Measurements from ENCODE around the gene SLCO3A1. TPM values are rescaled to one million over a fixed set of nuclear protein-coding genes. Genes with fewer than 3 reads are reported as not detected.

The SLCO3A1 gene
- total RNA-seq, 1 experiment from 2014 or later: 5.1 TPM

DNA sequence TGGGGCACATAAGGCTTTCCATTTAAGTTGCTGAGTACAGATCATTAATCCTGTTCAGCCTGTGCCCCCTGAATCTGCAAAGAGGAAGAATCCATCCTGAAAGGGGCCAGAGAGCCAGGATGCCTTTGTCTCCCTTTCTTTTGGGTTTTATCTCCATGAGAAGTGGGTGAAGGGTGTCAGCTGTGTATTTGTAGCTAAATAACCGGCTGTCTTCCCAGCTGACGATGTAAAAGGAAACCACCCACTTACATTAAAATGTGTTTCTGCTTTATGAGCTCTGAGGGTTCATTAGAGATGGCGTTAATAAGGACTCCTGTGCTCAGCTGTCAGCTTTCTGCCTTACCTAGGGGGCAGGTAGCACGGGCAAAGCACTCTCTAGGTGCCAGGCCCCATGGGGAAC lies 83.4 kb downstream of the SLCO3A1 start:
- ChIA-PET CTCF (no interaction called here), POLR2A (no interaction called here), RAD21 (ENCODE audit: low non-redundant PET in 1 of 2, low total read pairs in 2 of 2, uncharacterized antibody in 2 of 2, unreplicated experiment in 2 of 2) (no interaction called here)
- TF ChIP-seq SP1 (IDR thresholded peaks at IDR 0.05; ENCODE audit: low read depth) (no peak), POLR2A (IDR thresholded peaks at IDR 0.05; ENCODE audit: borderline replicate concordance, extremely low read depth, insufficient read depth, insufficient read length) (no peak), CBX3 (IDR thresholded peaks at IDR 0.05; ENCODE audit: low read depth) (no peak), JUND (IDR thresholded peaks at IDR 0.05) (no peak), EGR1 (IDR thresholded peaks at IDR 0.05; ENCODE audit: low read depth) (no peak), SIN3A (IDR thresholded peaks at IDR 0.05; ENCODE audit: low read depth) (no peak)
- TF ChIP-seq, protein P1, sequence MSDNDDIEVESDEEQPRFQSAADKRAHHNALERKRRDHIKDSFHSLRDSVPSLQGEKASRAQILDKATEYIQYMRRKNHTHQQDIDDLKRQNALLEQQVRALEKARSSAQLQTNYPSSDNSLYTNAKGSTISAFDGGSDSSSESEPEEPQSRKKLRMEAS (IDR thresholded peaks at IDR 0.05): no peak
- ATAC-seq: no peak
- Histone ChIP-seq H3K9ac (ENCODE audit: low read length) (no peak overlapping the region), H3K4me3 (replicated peaks in 1 of 2; ENCODE audit: low read depth in 1 of 2, low read length in 2 of 2) (no peak overlapping the region), H3K27ac (ENCODE audit: low read depth, low read length) (no peak overlapping the region), H3K9me3 (ENCODE audit: control insufficient read depth in 1 of 2, insufficient read depth in 1 of 2, low read depth in 1 of 2, low read length in 2 of 2) (no peaks in the 10 kb centered on the region), H3K36me3 (ENCODE audit: control insufficient read depth in 1 of 2, insufficient read depth in 2 of 2, low read length in 2 of 2) (no peaks in the 10 kb centered on the region), H3K9me2 (ENCODE audit: insufficient read depth) (no peaks in the 10 kb centered on the region), H3K79me2 (ENCODE audit: insufficient read depth, low read length) (no peaks in the 10 kb centered on the region), H3K4me2 (ENCODE audit: low read length) (no peak overlapping the region), H3K4me1 (ENCODE audit: control insufficient read depth in 1 of 2, insufficient read depth in 2 of 2, low read length in 2 of 2) (peaks cover 0 to 20% of the 10 kb centered on the region in 2 experiments; a peak in 2 of 4 replicates), H3K27me3 (ENCODE audit: insufficient read depth, low read length) (no peaks in the 10 kb centered on the region), H2AFZ (ENCODE audit: low read depth, low read length, poor library complexity, severe bottlenecking) (no peak overlapping the region), H4K20me1 (ENCODE audit: insufficient read depth) (no peaks in the 10 kb centered on the region)
- intact Hi-C loops (cut with micrococcal nuclease): no loop called here
- no peak for DNase-seq (ENCODE audit: low read depth, low spot score)
- BruUV-seq (replicated peaks): no TSS peak

DNA sequence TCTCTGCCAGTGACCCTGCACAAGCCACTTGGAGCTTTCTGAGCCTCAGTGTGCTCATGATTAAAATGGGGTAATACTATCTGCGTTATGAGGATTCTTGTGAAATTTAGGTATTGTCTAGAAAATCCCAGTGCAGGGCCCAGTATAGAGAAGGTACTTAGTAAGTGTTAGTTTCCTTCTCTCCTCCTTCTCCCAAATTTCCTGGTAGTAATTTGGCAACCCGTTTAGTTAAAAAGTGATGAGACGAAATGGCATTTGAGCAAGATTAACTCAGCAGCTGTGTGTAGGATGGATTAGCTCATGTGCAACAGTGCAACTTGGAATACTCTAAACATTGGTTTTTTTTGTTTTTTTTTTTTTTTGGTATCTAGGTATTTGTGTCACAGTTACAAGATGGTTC lies 84.6 kb downstream of the SLCO3A1 start:
- Histone ChIP-seq H3K4me2 (ENCODE audit: low read length) (no peak overlapping the region), H3K36me3 (ENCODE audit: control insufficient read depth in 1 of 2, insufficient read depth in 2 of 2, low read length in 2 of 2) (no peaks in the 10 kb centered on the region), H3K4me3 (replicated peaks in 1 of 2; ENCODE audit: low read depth in 1 of 2, low read length in 2 of 2) (no peak overlapping the region), H3K9me2 (ENCODE audit: insufficient read depth) (no peaks in the 10 kb centered on the region), H3K79me2 (ENCODE audit: insufficient read depth, low read length) (no peaks in the 10 kb centered on the region), H3K9me3 (ENCODE audit: control insufficient read depth in 1 of 2, insufficient read depth in 1 of 2, low read depth in 1 of 2, low read length in 2 of 2) (no peaks in the 10 kb centered on the region), H3K27ac (ENCODE audit: low read depth, low read length) (no peak overlapping the region), H4K20me1 (ENCODE audit: insufficient read depth) (no peaks in the 10 kb centered on the region), H3K27me3 (ENCODE audit: insufficient read depth, low read length) (no peaks in the 10 kb centered on the region), H3K4me1 (ENCODE audit: control insufficient read depth in 1 of 2, insufficient read depth in 2 of 2, low read length in 2 of 2) (peaks cover 0 to 32% of the 10 kb centered on the region in 2 experiments; a peak in 2 of 4 replicates), H3K9ac (ENCODE audit: low read length) (no peak overlapping the region), H2AFZ (ENCODE audit: low read depth, low read length, poor library complexity, severe bottlenecking) (no peak overlapping the region)
- DNase-seq (ENCODE audit: low read depth, low spot score) (no peak), ATAC-seq (no peak)
- RAD21 ChIA-PET (ENCODE audit: low non-redundant PET in 1 of 2, low total read pairs in 2 of 2, uncharacterized antibody in 2 of 2, unreplicated experiment in 2 of 2): no interaction called here
- CTCF ChIA-PET: no interaction called here
- BruUV-seq (replicated peaks): no TSS peak
- POLR2A ChIA-PET: no interaction called here
- intact Hi-C loops (cut with micrococcal nuclease): no loop called here
- no peak for TF ChIP-seq RAD21 (IDR thresholded peaks at IDR 0.05; ENCODE audit: low read depth)
- no peak for TF ChIP-seq FOSL1 (IDR thresholded peaks at IDR 0.05; ENCODE audit: low read depth)
- TF ChIP-seq, protein P2, sequence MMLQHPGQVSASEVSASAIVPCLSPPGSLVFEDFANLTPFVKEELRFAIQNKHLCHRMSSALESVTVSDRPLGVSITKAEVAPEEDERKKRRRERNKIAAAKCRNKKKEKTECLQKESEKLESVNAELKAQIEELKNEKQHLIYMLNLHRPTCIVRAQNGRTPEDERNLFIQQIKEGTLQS (IDR thresholded peaks at IDR 0.05): no peak
- TF ChIP-seq TCF7L2 (IDR thresholded peaks at IDR 0.05; ENCODE audit: borderline replicate concordance, extremely low read depth, insufficient read depth, insufficient read length): no peak
- TF ChIP-seq EZH2phosphoT487 (IDR thresholded peaks at IDR 0.05; ENCODE audit: borderline replicate concordance): no peak
- TF ChIP-seq ZNF274 (IDR thresholded peaks at IDR 0.05; ENCODE audit: low read depth, low read length): no peak
- TF ChIP-seq ZFX (IDR thresholded peaks at IDR 0.05): no peak
- no peak for TF ChIP-seq POLR2AphosphoS5 (IDR thresholded peaks at IDR 0.05; ENCODE audit: low read depth, low read length)
- TF ChIP-seq, protein P1 (IDR thresholded peaks at IDR 0.05): no peak
- TF ChIP-seq EZH2 (IDR thresholded peaks at IDR 0.05): no peak
- TF ChIP-seq, protein P3, sequence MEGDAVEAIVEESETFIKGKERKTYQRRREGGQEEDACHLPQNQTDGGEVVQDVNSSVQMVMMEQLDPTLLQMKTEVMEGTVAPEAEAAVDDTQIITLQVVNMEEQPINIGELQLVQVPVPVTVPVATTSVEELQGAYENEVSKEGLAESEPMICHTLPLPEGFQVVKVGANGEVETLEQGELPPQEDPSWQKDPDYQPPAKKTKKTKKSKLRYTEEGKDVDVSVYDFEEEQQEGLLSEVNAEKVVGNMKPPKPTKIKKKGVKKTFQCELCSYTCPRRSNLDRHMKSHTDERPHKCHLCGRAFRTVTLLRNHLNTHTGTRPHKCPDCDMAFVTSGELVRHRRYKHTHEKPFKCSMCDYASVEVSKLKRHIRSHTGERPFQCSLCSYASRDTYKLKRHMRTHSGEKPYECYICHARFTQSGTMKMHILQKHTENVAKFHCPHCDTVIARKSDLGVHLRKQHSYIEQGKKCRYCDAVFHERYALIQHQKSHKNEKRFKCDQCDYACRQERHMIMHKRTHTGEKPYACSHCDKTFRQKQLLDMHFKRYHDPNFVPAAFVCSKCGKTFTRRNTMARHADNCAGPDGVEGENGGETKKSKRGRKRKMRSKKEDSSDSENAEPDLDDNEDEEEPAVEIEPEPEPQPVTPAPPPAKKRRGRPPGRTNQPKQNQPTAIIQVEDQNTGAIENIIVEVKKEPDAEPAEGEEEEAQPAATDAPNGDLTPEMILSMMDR (IDR thresholded peaks at IDR 0.05 in 2 of 3, conservative IDR thresholded peaks at IDR 0.05 in 1 of 3; ENCODE audit: borderline replicate concordance in 1 of 3, insufficient read depth in 1 of 3, low read depth in 2 of 3, low read length in 2 of 3): no peak
- TF ChIP-seq EGR1 (IDR thresholded peaks at IDR 0.05; ENCODE audit: low read depth): no peak
- TF ChIP-seq, protein P4, sequence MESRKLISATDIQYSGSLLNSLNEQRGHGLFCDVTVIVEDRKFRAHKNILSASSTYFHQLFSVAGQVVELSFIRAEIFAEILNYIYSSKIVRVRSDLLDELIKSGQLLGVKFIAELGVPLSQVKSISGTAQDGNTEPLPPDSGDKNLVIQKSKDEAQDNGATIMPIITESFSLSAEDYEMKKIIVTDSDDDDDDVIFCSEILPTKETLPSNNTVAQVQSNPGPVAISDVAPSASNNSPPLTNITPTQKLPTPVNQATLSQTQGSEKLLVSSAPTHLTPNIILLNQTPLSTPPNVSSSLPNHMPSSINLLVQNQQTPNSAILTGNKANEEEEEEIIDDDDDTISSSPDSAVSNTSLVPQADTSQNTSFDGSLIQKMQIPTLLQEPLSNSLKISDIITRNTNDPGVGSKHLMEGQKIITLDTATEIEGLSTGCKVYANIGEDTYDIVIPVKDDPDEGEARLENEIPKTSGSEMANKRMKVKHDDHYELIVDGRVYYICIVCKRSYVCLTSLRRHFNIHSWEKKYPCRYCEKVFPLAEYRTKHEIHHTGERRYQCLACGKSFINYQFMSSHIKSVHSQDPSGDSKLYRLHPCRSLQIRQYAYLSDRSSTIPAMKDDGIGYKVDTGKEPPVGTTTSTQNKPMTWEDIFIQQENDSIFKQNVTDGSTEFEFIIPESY (IDR thresholded peaks at IDR 0.05; ENCODE audit: extremely low read depth, insufficient replicate concordance, low read length): no peak

Data from HCT116 (cell line).